Fibroblast of the conjunctiva (primary cell): ENCODE results near the gene RSPO4.

Experiments used
- DNase-seq: peaks from one replicate; pipeline ENCODE4 v3.0.0-alpha.2; 2010; ENCODE audit warnings: low read depth

The RSPO4 gene

GRCh38 chr20:942611-943010 is 59.5 kb downstream of the RSPO4 start:
- DNase-seq: no peak

GRCh38 chr20:940926-941325 is 61.2 kb downstream of the RSPO4 start:
- DNase-seq: no peak

GRCh38 chr20:939606-940005 is 62.5 kb downstream of the RSPO4 start:
- no peak for DNase-seq

GRCh38 chr20:934186-934840 is 67.8 kb downstream of the RSPO4 start:
- DNase-seq: no peak

GRCh38 chr20:933029-933428 is 69.1 kb downstream of the RSPO4 start:
- no peak for DNase-seq

- DNase-seq: no peak
Observed at GRCh38 chr20:931401-931800, 70.7 kb downstream of the RSPO4 start.

GRCh38 chr20:926670-927069 is 75.4 kb downstream of the RSPO4 start:
- no peak for DNase-seq

GRCh38 chr20:925516-925915 is 76.6 kb downstream of the RSPO4 start:
- DNase-seq: no peak

GRCh38 chr20:924639-925038 is 77.5 kb downstream of the RSPO4 start:
- no peak for DNase-seq

- DNase-seq: no peak
Observed at GRCh38 chr20:922781-923180, 79.3 kb downstream of the RSPO4 start.

GRCh38 chr20:921068-921467 is 81.0 kb downstream of the RSPO4 start:
- DNase-seq: no peak

GRCh38 chr20:920311-920710 is 81.8 kb downstream of the RSPO4 start:
- DNase-seq: no peak

- no peak for DNase-seq
Observed at GRCh38 chr20:919491-919916, 82.6 kb downstream of the RSPO4 start.

GRCh38 chr20:917416-917815 is 84.7 kb downstream of the RSPO4 start:
- DNase-seq: no peak

GRCh38 chr20:916825-917224 is 85.3 kb downstream of the RSPO4 start:
- DNase-seq: no peak

- no peak for DNase-seq
Observed at GRCh38 chr20:916125-916799, 85.8 kb downstream of the RSPO4 start, which contains the start of gene ANGPT4. Gene ANGPT4, minus strand, starts transcription at chr20:916334. Its CDS starts 120 bp downstream, at chr20:916214.

GRCh38 chr20:914727-915498 is 87.2 kb downstream of the RSPO4 start:
- no peak for DNase-seq

- no peak for DNase-seq
Observed at GRCh38 chr20:913306-913849, 88.7 kb downstream of the RSPO4 start.

- DNase-seq: no peak
Observed at GRCh38 chr20:911882-912600, 90.1 kb downstream of the RSPO4 start.

GRCh38 chr20:910870-911770 is 91.0 kb downstream of the RSPO4 start:
- no peak for DNase-seq
